ENCODE results near the gene MPDU1. TPM values are rescaled to one million over a fixed set of nuclear protein-coding genes. Genes with fewer than 3 reads are reported as not detected.
"Not testable (repeated sequence)": the region's sequence is repeated elsewhere in the genome, so short reads cannot be mapped to it uniquely, and the experiment has no call there.

Gene MPDU1
- total RNA-seq, 1 donor from 2014 or later = 61.8 TPM

DNA sequence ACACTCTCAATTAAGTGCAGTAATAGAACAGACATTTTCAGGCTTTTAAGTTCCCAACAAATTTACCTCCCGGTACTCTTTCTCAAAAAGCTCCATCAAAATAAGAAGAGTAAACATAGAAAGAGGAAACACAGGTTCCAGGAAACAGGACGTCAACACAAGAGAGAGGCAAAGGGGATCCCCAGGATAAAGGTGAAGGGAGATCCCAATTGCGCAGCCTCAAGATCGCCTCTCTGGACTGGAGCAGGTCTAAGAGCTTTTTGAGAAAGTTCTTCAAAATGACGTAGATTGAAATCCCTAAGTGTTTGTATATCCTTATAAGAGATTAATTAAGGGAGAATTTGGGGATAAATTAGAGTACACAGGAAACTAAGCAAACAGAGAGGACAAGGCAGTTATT, 35.0 kb downstream of the MPDU1 start:
- no peaks in the 10 kb centered on the region for H3K9me3 Mint-ChIP-seq
- TF ChIP-seq, protein P1, sequence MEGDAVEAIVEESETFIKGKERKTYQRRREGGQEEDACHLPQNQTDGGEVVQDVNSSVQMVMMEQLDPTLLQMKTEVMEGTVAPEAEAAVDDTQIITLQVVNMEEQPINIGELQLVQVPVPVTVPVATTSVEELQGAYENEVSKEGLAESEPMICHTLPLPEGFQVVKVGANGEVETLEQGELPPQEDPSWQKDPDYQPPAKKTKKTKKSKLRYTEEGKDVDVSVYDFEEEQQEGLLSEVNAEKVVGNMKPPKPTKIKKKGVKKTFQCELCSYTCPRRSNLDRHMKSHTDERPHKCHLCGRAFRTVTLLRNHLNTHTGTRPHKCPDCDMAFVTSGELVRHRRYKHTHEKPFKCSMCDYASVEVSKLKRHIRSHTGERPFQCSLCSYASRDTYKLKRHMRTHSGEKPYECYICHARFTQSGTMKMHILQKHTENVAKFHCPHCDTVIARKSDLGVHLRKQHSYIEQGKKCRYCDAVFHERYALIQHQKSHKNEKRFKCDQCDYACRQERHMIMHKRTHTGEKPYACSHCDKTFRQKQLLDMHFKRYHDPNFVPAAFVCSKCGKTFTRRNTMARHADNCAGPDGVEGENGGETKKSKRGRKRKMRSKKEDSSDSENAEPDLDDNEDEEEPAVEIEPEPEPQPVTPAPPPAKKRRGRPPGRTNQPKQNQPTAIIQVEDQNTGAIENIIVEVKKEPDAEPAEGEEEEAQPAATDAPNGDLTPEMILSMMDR (conservative IDR thresholded peaks at IDR 0.05) = no peak
- H3K36me3 Mint-ChIP-seq = no peaks in the 10 kb centered on the region
- no peak for DNase-seq (ENCODE audit: extremely low spot score, unreplicated experiment)
- H3K27ac Mint-ChIP-seq = no peak overlapping the region
- H3K4me1 Mint-ChIP-seq (ENCODE audit: unreplicated experiment) = peaks cover 3% of the 10 kb centered on the region
- H3K27me3 Mint-ChIP-seq = no peaks in the 10 kb centered on the region
- H3K4me3 Mint-ChIP-seq = no peak overlapping the region

DNA sequence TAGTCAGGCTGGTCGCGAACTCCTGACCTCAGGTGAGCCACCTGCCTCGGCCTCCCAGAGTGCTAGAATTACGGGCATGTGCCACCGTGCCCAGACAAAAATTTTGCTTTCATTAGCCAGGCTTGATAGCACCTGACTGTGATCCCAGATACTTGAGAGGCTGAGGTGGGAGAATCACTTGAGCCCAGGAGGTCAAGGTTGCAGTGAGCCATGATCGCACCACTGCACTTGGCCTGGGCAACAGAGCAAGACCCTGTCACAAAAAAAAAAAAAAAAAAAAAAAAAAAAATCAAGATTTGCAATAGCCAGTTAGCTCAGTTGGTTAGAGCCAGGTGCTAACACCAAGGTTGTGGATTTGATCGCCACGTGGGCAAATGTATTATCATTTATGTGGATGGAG, 37.2 kb downstream of the MPDU1 start:
- H3K9me3 Mint-ChIP-seq = no peaks in the 10 kb centered on the region
- DNase-seq (ENCODE audit: extremely low spot score, unreplicated experiment) = no peak
- no peaks in the 10 kb centered on the region for H3K27me3 Mint-ChIP-seq
- H3K36me3 Mint-ChIP-seq = no peaks in the 10 kb centered on the region
- TF ChIP-seq, protein P1 (conservative IDR thresholded peaks at IDR 0.05) = no peak
- H3K4me1 Mint-ChIP-seq (ENCODE audit: unreplicated experiment) = no peaks in the 10 kb centered on the region
- H3K4me3 Mint-ChIP-seq = no peak overlapping the region
- H3K27ac Mint-ChIP-seq = no peak overlapping the region

DNA sequence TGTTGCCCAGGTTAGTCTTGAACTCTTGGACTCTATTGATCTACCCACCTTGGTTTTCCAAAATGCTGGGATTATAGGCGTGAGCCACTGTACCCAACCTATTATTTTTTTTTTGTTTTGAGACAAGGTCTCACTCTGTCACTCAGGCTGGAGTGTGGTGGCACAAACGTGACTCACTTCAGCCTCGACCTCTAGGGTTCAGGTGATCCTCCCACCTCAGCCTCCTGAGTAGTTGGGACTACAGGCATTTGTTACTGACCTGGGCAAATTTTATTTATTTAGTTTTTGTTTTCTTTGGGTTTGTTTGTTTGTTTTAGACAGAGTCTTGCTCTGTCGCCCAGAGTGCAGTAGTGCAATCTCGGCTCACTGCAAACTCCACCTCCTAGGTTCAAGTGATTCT, 40.0 kb downstream of the MPDU1 start:
- TF ChIP-seq, protein P1 (conservative IDR thresholded peaks at IDR 0.05) = no peak
- H3K4me3 Mint-ChIP-seq = no peak overlapping the region
- no peaks in the 10 kb centered on the region for H3K9me3 Mint-ChIP-seq
- H3K4me1 Mint-ChIP-seq (ENCODE audit: unreplicated experiment) = peaks cover 5% of the 10 kb centered on the region
- no peak overlapping the region for H3K27ac Mint-ChIP-seq
- no peak for DNase-seq (ENCODE audit: extremely low spot score, unreplicated experiment)
- H3K27me3 Mint-ChIP-seq = no peaks in the 10 kb centered on the region
- peaks cover 4% of the 10 kb centered on the region for H3K36me3 Mint-ChIP-seq

DNA sequence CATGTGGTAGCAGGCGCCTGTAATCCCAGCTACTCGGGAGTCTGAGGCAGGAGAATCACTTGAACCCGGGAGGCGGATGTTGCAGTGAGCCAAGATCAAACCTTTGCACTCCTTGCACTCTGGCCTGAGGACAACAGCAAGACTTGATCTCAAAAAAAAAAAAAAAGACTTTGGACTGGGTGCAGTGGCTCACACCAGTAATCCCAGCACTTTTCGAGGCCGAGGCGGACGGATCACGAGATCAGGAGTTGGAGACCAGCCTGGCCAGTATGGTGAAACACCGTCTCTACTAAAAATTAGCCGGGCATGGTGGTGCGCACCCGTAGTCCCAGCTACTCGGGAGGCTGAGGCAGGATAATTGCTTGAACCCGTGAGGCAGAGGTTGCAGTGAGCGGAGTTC, 42.1 kb downstream of the MPDU1 start:
- H3K27ac Mint-ChIP-seq; DNase-seq (ENCODE audit: extremely low spot score, unreplicated experiment); H3K9me3 Mint-ChIP-seq; H3K36me3 Mint-ChIP-seq; H3K4me1 Mint-ChIP-seq (ENCODE audit: unreplicated experiment); H3K27me3 Mint-ChIP-seq: not testable (repeated sequence)
- peak overlapping the region; percentile 25 for H3K4me3 Mint-ChIP-seq

DNA sequence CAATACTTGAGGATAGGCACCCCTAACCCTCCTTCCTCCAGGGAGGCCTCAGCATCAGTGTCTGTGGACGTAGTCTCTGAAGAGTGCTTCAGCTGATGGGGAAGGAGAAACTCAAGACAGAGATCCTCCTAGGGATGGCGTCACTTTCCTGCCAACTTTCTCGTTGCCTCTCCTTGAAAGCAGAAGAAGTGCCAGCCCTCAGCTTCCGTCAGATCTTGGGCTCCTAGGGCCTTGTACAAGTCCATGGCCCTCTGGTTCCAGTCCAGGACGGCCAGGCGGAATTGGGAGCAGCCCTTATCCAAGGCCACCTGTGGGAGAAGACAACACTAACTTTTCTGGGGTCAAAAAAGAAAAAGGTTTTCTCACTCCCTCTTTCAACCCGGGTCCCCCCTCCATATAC, 42.7 kb downstream of the MPDU1 start:
- Mint-ChIP-seq H3K36me3 (peaks cover 4% of the 10 kb centered on the region), H3K9me3 (no peaks in the 10 kb centered on the region), H3K27ac (no peak overlapping the region), H3K4me1 (ENCODE audit: unreplicated experiment) (peaks cover 5% of the 10 kb centered on the region), H3K4me3 (peak overlapping the region; percentile 94), H3K27me3 (no peaks in the 10 kb centered on the region)
- DNase-seq (ENCODE audit: extremely low spot score, unreplicated experiment) = no peak
- TF ChIP-seq, protein P1 (conservative IDR thresholded peaks at IDR 0.05) = no peak

DNA sequence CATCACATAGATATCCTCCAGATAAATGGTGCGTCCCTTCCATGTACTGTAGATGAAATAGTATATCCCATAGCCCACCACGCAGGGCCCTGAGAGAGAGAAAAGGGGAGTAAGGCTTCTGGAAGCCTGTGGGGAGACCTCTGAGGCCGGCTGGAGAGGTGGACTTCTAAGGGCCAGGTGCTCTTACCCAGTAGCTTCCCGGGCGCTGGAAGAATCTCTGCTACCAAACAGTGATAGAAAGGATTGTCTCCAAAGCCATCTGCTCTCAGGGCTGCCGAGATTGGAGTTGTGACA, 43.3 kb downstream of the MPDU1 start:
- Mint-ChIP-seq H3K9me3 (no peaks in the 10 kb centered on the region), H3K36me3 (peaks cover 4% of the 10 kb centered on the region), H3K4me1 (ENCODE audit: unreplicated experiment) (peaks cover 5% of the 10 kb centered on the region), H3K27me3 (no peaks in the 10 kb centered on the region), H3K27ac (peak overlapping the region; percentile 92), H3K4me3 (peak overlapping the region; percentile 94)
- DNase-seq (ENCODE audit: extremely low spot score, unreplicated experiment) = no peak
- TF ChIP-seq, protein P1 (conservative IDR thresholded peaks at IDR 0.05) = no peak

All from type B pancreatic cell (in vitro differentiated cells).